Measurements from ENCODE around the gene AQP12A.

DNA sequence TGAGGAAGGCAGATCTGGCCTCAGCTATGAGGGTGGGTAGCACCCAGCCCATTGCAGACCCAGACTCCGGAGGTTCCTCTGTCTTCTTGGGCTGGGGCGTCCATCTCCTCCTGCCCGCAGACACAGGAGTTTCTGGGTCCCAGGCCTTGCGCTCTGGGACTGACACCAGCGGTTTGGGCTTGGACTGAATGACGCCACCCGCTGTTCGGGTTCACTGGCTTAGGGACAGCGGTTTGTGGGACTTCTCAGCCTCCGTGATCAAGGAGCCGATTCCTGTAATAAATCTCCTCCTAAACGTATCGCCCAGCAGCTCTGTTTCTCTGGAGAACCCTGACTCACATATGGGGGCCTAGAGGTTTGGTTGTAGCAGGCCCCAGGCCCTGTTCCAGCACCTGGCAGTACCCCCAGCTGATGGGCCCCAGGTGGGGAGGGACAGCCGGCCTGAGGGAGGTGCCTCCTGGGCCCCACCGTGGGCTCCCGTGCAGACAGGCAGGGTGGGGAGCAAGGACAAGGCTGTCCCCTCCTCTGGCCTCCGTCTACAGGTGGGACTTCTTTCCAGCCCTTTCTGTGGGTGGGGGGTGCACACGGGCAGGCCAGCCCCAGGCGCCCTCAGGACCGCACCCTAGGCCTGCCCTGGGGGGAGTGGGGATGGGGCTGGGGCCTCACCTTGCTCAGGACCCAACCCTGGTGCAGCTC lies 4.5 kb upstream of the AQP12A start:
- TF ChIP-seq RFX5 (IDR thresholded peaks at IDR 0.05) (no peak), NPAS2 (CRISPR knock-in tag; IDR thresholded peaks at IDR 0.05; ENCODE audit: borderline replicate concordance) (no peak), KDM1A (IDR thresholded peaks at IDR 0.05; ENCODE audit: low read depth) (no peak), TFCP2L1 (CRISPR knock-in tag; IDR thresholded peaks at IDR 0.05) (no peak)
- TF ChIP-seq, protein P1, sequence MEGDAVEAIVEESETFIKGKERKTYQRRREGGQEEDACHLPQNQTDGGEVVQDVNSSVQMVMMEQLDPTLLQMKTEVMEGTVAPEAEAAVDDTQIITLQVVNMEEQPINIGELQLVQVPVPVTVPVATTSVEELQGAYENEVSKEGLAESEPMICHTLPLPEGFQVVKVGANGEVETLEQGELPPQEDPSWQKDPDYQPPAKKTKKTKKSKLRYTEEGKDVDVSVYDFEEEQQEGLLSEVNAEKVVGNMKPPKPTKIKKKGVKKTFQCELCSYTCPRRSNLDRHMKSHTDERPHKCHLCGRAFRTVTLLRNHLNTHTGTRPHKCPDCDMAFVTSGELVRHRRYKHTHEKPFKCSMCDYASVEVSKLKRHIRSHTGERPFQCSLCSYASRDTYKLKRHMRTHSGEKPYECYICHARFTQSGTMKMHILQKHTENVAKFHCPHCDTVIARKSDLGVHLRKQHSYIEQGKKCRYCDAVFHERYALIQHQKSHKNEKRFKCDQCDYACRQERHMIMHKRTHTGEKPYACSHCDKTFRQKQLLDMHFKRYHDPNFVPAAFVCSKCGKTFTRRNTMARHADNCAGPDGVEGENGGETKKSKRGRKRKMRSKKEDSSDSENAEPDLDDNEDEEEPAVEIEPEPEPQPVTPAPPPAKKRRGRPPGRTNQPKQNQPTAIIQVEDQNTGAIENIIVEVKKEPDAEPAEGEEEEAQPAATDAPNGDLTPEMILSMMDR (IDR thresholded peaks at IDR 0.05), result no peak
